Medulla oblongata (tissue), 1 donor: Measurements from ENCODE around the gene JPH4.
"Not testable (repeated sequence)": the region's sequence is repeated elsewhere in the genome, so short reads cannot be mapped to it uniquely, and the experiment has no call there.

Experiments used
- DNase-seq: peaks from one replicate; pipeline ENCODE4 v3.0.0-alpha.2; 2015; ENCODE audit errors: extremely low spot score

Gene JPH4

GRCh38 chr14:23609001-23609400 lies 30.4 kb upstream of the JPH4 start:
- no peak for DNase-seq

GRCh38 chr14:23608454-23608853 lies 29.9 kb upstream of the JPH4 start:
- DNase-seq = peak; percentile 23

GRCh38 chr14:23605931-23606585 lies 27.5 kb upstream of the JPH4 start:
- no peak for DNase-seq

- no peak for DNase-seq
Measured at GRCh38 chr14:23604675-23605170, 26.1 kb upstream of the JPH4 start.

- no peak for DNase-seq
Measured at GRCh38 chr14:23604148-23604547, 25.6 kb upstream of the JPH4 start.

GRCh38 chr14:23603103-23603502 lies 24.5 kb upstream of the JPH4 start:
- no peak for DNase-seq

- DNase-seq = no peak
Measured at GRCh38 chr14:23602181-23603095, 23.8 kb upstream of the JPH4 start.

- DNase-seq = no peak
Measured at GRCh38 chr14:23601845-23602180, 23.2 kb upstream of the JPH4 start.

GRCh38 chr14:23601424-23601823 lies 22.8 kb upstream of the JPH4 start:
- no peak for DNase-seq

GRCh38 chr14:23600806-23601205 lies 22.2 kb upstream of the JPH4 start:
- no peak for DNase-seq

- no peak for DNase-seq
Measured at GRCh38 chr14:23600322-23600707, 21.7 kb upstream of the JPH4 start.

- not testable (repeated sequence) for DNase-seq
Measured at GRCh38 chr14:23594191-23594590, 15.6 kb upstream of the JPH4 start.

GRCh38 chr14:23590198-23590597 lies 11.6 kb upstream of the JPH4 start:
- no peak for DNase-seq

GRCh38 chr14:23589606-23590005 lies 11.0 kb upstream of the JPH4 start:
- DNase-seq = no peak

- peak; percentile 93 for DNase-seq
Measured at GRCh38 chr14:23588884-23589598, 10.5 kb upstream of the JPH4 start.

- not testable (repeated sequence) for DNase-seq
Measured at GRCh38 chr14:23584527-23585203, 6.1 kb upstream of the JPH4 start.

- DNase-seq = not testable (repeated sequence)
Measured at GRCh38 chr14:23583761-23584526, 5.4 kb upstream of the JPH4 start.

- no peak for DNase-seq
Measured at GRCh38 chr14:23582906-23583760, 4.5 kb upstream of the JPH4 start.

- DNase-seq = no peak
Measured at GRCh38 chr14:23580948-23581281, 2.3 kb upstream of the JPH4 start.
